Nephron (organoid): ENCODE results near the gene LCORL.

Source experiments
- H3K27ac Mint-ChIP-seq, 3 experiments: 2 replicates each; pipeline ENCODE4 v1.8.0; 2020; ENCODE audit warnings: mixed read lengths in 3 of 3, mild to moderate bottlenecking in 2 of 3, moderate library complexity in 1 of 3
- H3K27me3 Mint-ChIP-seq: 2 replicates; pipeline ENCODE4 v1.8.0; 2021; ENCODE audit warnings: low read depth, mild to moderate bottlenecking, moderate library complexity, mixed read lengths
- H3K36me3 Mint-ChIP-seq: 2 replicates; pipeline ENCODE4 v1.8.0; 2020; ENCODE audit warnings: low read depth, mixed read lengths
- H3K4me1 Mint-ChIP-seq: 2 replicates; pipeline ENCODE4 v1.8.0; 2020; ENCODE audit warnings: mixed read lengths
- H3K4me3 Mint-ChIP-seq, 3 experiments: 2 replicates each; pipeline ENCODE4 v1.8.0; 2020; ENCODE audit warnings: mild to moderate bottlenecking in 3 of 3, mixed read lengths in 3 of 3, moderate library complexity in 2 of 3
- H3K9me3 Mint-ChIP-seq: 2 replicates; pipeline ENCODE4 v1.8.0; 2020; ENCODE audit warnings: mixed read lengths
- TF ChIP-seq, protein P1 (sequence below), 3 experiments: fragments of 200-600 bp; sonication (generic); IDR thresholded peaks; one replicate each; pipeline ENCODE4 v1.5.0; 2021; ENCODE audit warnings: antibody characterized with exemption in 3 of 3; ENCODE audit not compliant: unreplicated experiment in 3 of 3

Gene LCORL

DNA sequence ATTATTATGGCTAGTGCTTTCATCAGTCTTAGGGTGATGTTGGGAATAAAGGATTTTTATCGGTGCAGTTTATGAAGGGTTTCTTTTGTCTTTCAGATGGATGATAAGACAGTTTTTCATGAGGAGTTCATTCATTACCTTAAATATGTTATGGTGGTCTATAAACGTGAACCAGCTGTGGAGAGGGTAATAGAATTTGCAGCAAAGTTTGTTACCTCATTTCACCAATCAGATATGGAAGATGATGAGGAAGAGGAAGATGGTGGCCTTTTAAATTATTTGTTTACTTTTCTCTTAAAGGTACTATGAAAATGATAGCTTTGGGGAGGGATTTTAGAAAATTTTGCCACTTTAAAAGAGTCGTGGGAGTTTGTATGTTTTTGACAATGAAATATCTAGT lies 209.4 kb downstream of the LCORL start:
- Mint-ChIP-seq H3K36me3 (peaks cover 14% of the 10 kb centered on the region), H3K9me3 (no peaks in the 10 kb centered on the region), H3K4me1 (peaks cover 37% of the 10 kb centered on the region), H3K27ac (peak overlapping the region in 1 of 3 experiments; percentile 22), H3K27me3 (no peaks in the 10 kb centered on the region), H3K4me3 (peak overlapping the region; percentile 86 to 95 (median 89))
- TF ChIP-seq, protein P1, sequence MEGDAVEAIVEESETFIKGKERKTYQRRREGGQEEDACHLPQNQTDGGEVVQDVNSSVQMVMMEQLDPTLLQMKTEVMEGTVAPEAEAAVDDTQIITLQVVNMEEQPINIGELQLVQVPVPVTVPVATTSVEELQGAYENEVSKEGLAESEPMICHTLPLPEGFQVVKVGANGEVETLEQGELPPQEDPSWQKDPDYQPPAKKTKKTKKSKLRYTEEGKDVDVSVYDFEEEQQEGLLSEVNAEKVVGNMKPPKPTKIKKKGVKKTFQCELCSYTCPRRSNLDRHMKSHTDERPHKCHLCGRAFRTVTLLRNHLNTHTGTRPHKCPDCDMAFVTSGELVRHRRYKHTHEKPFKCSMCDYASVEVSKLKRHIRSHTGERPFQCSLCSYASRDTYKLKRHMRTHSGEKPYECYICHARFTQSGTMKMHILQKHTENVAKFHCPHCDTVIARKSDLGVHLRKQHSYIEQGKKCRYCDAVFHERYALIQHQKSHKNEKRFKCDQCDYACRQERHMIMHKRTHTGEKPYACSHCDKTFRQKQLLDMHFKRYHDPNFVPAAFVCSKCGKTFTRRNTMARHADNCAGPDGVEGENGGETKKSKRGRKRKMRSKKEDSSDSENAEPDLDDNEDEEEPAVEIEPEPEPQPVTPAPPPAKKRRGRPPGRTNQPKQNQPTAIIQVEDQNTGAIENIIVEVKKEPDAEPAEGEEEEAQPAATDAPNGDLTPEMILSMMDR (IDR thresholded peaks at IDR 0.05; ENCODE audit: unreplicated experiment in 3 of 3): no peak

DNA sequence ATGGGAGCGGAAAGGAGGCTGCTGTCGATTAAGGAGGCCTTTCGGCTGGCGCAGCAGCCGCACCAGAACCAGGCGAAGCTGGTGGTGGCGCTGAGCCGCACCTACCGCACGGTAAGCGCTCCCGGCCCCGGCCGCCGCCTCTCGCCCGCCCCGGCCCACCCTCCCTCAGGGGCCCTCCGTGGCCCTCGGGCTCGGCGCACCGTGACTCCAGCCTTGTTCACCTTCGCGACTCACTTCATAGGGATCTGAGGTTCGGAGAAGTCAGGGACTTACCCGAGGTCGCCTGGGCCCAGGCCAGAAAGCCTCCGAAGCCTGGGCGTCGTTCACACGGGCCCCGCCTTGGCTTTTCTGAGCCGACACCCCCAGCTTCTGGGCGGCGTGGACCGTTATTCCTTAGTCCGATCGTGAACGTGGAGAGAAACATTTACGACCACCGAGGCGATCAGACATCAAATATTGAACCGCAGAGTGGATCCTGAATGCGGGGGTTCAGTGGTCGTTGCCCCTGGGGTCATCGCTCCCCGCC lies 210.4 kb downstream of the LCORL start:
- Mint-ChIP-seq H3K4me3 (peak overlapping the region; percentile 95 to 96 (median 95)), H3K9me3 (no peaks in the 10 kb centered on the region), H3K27ac (peak overlapping the region; percentile 94 to 99 (median 98)), H3K36me3 (peaks cover 11% of the 10 kb centered on the region), H3K27me3 (no peaks in the 10 kb centered on the region), H3K4me1 (peaks cover 47% of the 10 kb centered on the region)
- TF ChIP-seq, protein P1 (IDR thresholded peaks at IDR 0.05; ENCODE audit: unreplicated experiment in 3 of 3): no peak

DNA sequence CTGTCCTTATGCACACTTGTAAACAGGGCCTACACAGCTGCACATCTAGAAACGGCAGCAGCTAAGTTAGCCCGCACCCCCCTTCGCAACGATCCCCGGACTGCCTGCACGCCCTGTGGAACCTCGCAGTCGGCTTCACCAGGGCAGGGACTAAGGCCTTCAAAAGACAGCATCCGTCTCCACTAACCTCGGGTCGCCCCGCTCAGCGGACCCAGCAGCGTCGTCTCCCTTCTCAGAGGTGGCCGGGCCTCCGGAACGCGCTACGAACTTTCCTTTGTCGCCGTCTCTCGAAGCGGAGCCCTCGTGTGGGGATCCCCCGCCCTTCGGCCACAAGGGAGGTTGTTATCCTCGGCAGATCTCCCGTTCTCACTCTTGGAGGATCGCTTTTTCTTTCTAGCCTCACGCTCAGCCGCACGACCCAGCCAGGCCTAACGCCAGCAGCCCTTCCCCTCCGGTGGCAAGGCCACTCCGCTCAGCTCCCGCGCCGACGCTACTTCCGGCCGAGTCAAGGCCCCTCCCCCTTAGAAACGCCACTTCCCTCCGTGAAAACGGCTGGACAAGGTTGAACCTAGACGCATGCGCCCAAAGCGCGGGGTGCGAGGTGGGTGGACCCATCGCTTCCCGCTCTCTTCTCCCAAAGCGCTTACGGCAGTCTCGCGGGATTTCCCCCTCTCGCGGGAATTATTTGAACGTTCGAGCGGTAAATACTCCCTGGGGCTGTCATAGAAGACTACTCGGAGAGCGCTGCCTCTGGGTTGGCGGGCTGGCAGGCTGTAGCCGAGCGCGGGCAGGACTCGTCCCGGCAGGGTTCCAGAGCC lies 211.1 kb downstream of the LCORL start, which contains the start of the genes DCAF16 and NCAPG:
Gene DCAF16 (minus strand): TSS at position 498 of the 818 bp plus-strand sequence. CDS start 6,616 bp downstream, outside the sequence.
Gene NCAPG (plus strand): TSS at position 720 of the 818 bp plus-strand sequence. CDS start 99 bp downstream, outside the sequence.
- H3K27ac Mint-ChIP-seq: peak within 1 kb of the TSS; percentile 94 to 99 (median 98)
- TF ChIP-seq, protein P1 (IDR thresholded peaks at IDR 0.05; ENCODE audit: unreplicated experiment in 3 of 3): no peak
- H3K27me3 Mint-ChIP-seq: no peaks in the 10 kb centered on the region
- H3K4me1 Mint-ChIP-seq: peaks cover 47% of the 10 kb centered on the region
- peak within 1 kb of the TSS; percentile 95 to 96 (median 95) for H3K4me3 Mint-ChIP-seq
- no peaks in the 10 kb centered on the region for H3K9me3 Mint-ChIP-seq
- peaks cover 11% of the 10 kb centered on the region for H3K36me3 Mint-ChIP-seq

DNA sequence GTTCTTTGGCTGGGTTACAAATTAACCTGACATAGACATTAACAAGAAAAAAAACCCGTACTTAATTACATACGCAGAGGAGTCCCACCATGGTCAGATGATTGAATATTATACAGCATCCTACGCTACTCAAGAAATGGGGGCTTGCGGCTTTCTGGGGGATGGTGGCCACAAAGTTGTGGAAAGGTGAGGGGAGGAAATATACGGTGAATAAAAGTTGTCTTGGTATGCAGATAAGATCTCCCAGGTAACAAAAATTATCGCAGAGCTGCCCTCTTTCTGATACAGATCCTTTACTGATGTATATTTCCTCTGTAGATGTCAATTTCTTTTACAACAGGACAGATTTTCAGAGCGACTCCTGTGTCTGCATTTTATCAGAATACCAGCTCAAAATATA lies 211.9 kb downstream of the LCORL start:
- TF ChIP-seq, protein P1 (IDR thresholded peaks at IDR 0.05; ENCODE audit: unreplicated experiment in 3 of 3): no peak
- H3K36me3 Mint-ChIP-seq: peaks cover 11% of the 10 kb centered on the region
- peaks cover 47% of the 10 kb centered on the region for H3K4me1 Mint-ChIP-seq
- H3K9me3 Mint-ChIP-seq: no peaks in the 10 kb centered on the region
- H3K27ac Mint-ChIP-seq: peak overlapping the region; percentile 94 to 99 (median 98)
- H3K4me3 Mint-ChIP-seq: peak overlapping the region; percentile 95 to 96 (median 95)
- H3K27me3 Mint-ChIP-seq: no peaks in the 10 kb centered on the region

DNA sequence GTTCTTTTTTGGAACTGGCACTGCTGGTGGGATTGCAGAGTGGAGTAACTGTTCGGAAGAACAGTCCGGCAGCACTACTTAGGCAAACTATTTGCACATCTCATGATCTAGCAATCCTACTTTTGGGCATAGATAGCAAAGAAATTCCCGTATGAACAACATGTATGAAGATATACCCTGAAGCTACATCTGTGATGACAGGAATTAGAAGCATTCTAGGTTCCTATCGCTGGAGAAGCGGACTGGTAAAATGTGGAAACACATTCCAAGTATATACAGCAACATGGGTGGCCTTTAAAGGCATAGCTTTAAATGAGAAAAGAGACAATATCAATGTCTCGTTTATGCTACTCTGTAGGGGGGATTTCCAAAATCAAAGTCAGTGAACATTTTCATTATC lies 214.1 kb downstream of the LCORL start:
- Mint-ChIP-seq H3K27ac (peak overlapping the region; percentile 41 to 83 (median 69)), H3K9me3 (no peaks in the 10 kb centered on the region), H3K4me3 (peak overlapping the region; percentile 83 to 95 (median 84)), H3K4me1 (peaks cover 37% of the 10 kb centered on the region), H3K36me3 (peaks cover 33% of the 10 kb centered on the region), H3K27me3 (no peaks in the 10 kb centered on the region)
- TF ChIP-seq, protein P1 (IDR thresholded peaks at IDR 0.05; ENCODE audit: unreplicated experiment in 3 of 3): no peak
